Ovary (tissue), 9 donors: Measurements from ENCODE around the gene POLR2J. TPM values are rescaled to one million over a fixed set of nuclear protein-coding genes. Genes with fewer than 3 reads are reported as not detected.

Source experiments
- DNase-seq, 5 donors: peaks; one replicate each; pipeline ENCODE4 v3.0.0-alpha.2; 2019 to 2020
- H3K27ac ChIP-seq, 2 donors: fragments of 200-600 bp; one replicate each; pipeline versions ENCODE4 v1.5.1 to v1.8.0; 2019 to 2022
- H3K27me3 ChIP-seq: fragments of 200-600 bp; one replicate; pipeline ENCODE4 v1.8.0; 2022
- H3K36me3 ChIP-seq: fragments of 200-600 bp; sonication (generic); one replicate; pipeline ENCODE4 v1.5.1; 2019
- H3K4me1 ChIP-seq: one replicate; pipeline ENCODE4 v1.8.1; 2013; ENCODE audit warnings: mild to moderate bottlenecking, moderate library complexity; ENCODE audit not compliant: insufficient read depth
- H3K4me3 ChIP-seq: fragments of 200-600 bp; sonication (generic); one replicate; pipeline ENCODE4 v1.5.1; 2017
- H3K9me3 ChIP-seq, 2 donors: fragments of 200-600 bp in 1 of 2; sonication (generic) in 1 of 2; one replicate each; pipeline versions ENCODE4 v1.5.1 to v1.8.1; 2013 to 2019; ENCODE audit warnings: mild to moderate bottlenecking in 1 of 2, moderate library complexity in 1 of 2
- EP300 ChIP-seq: sonication (generic); formaldehyde crosslinking; IDR thresholded peaks from one replicate; pipeline ENCODE4 v1.6.1; 2017; ENCODE audit warnings: antibody characterized with exemption
- POLR2A ChIP-seq: fragments of 450-650 bp; IDR thresholded peaks from one replicate; pipeline ENCODE4 v1.6.1; 2017; ENCODE audit warnings: antibody characterized with exemption, mild to moderate bottlenecking, moderate library complexity
- WGBS, 3 donors: extraction: QIAGEN DNeasy Blood & Tissue Kit in 1 of 3; methylation state at CpG; one replicate each; pipeline versions ENCODE4 v1.1.5 to v1.1.7; 2013 to 2017; 5-methylcytosine and 5-hydroxymethylcytosine counted together
- intact Hi-C, 4 donors: fragments of 100-400 bp; cut with DNase I; formaldehyde crosslinking; loops; one replicate each; pipeline versions ENCODE4 v1.11.0 to v1.15.1; 2022 to 2023
- polyA plus RNA-seq, 2 donors: library from polyadenylated mRNA; stranded (reverse); fragments of 200-250 nt in 1 of 2; fragments of 350-450 nt in 1 of 2; fragmentation: Illumina TruSeq in 1 of 2; extraction: RNeasy Lipid Tissue Mini Kit (QIAGEN cat#74804) in 1 of 2; gene quantifications; one replicate each; pipeline ENCODE4 v1.2.3, GENCODE V29; 2013 to 2014
- total RNA-seq, 7 donors: library from RNA; depleted of rRNA in 2 of 7; stranded (reverse); fragments of >200 nt in 2 of 7; fragmentation: NEBNext Ultra II Directional in 3 of 7; extraction: Animal tissue kit (Norgen Biotek cat#: 25700) in 3 of 7; gene quantifications; one replicate each; pipeline versions ENCODE4 v1.1.0 to v1.2.4, GENCODE V29; 2016 to 2023
- TF ChIP-seq, protein P1 (sequence below), 3 donors: fragments of 450-650 bp in 2 of 3; fragments of 200-600 bp in 1 of 3; IDR thresholded peaks; one replicate each; pipeline versions ENCODE4 v1.5.1 to v1.8.0; 2016 to 2022; ENCODE audit warnings: antibody characterized with exemption in 3 of 3, mild to moderate bottlenecking in 1 of 3
- donor health status: DM: no; HTN: no; CAD: no; lungs with moderate emphysema.
- donor health status: DM: no; HTN: no; CAD: no.
- donor health status: Bipolar disorder and iron deficiency.
- donor health status: DM: yes; HTN: yes; CAD: no.
- donor health status: DM: no; HTN: no; CAD: no.
- donor health status: DM: yes; HTN: yes; CAD: no.

The POLR2J gene
- total and polyA plus RNA-seq, 9 donors, result 17.7 to 77.1 (median 41.9) TPM

DNA sequence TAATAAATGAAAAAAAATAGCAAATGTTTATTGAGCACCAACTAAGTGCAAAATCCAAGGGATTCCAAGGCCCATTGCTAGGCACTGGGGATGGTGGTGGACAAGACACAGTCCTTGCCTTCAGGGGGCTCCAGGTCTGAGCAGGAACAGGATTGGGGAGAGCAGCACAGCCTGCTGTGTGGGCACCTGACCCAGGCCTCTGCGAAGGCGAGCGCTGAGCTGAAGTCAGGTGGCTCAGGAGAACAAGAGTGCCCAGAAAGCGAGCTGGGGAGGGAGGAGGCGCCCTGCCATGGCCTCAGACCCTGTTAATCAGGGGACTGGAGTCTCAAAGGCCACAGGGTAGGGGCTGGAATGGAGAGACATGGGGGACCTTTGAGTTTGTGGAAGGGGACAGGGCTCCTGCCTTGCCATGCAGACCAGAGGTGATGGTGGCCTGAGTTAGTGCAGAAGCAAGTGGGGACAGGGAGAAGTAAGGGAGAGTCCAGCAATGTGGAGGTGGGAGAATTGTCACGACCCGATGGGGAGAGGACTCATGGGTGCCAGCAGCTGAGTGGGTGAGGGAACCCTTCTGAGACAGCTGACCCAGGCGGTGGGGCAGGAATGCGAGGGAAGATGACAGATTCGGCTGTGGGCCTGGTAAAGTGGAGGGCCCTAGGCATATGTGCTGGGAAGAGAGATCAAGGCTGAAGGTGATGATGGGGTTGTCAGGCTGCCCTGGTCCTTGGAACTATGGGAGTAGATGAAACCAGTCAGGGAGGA lies 49.4 kb downstream of the POLR2J start:
- Histone ChIP-seq H3K36me3 (no peaks in the 10 kb centered on the region), H3K4me1 (peaks cover 3% of the 10 kb centered on the region), H3K4me3 (no peak overlapping the region), H3K27ac (no peak overlapping the region), H3K9me3 (no peaks in the 10 kb centered on the region), H3K27me3 (no peaks in the 10 kb centered on the region)
- intact Hi-C loops, result no loop called here
- 88 to 90% (median 89%) methylated on average over 10 of the region's 10 CpGs for WGBS, 3 donors
- DNase-seq, result no peak
- TF ChIP-seq, protein P1, sequence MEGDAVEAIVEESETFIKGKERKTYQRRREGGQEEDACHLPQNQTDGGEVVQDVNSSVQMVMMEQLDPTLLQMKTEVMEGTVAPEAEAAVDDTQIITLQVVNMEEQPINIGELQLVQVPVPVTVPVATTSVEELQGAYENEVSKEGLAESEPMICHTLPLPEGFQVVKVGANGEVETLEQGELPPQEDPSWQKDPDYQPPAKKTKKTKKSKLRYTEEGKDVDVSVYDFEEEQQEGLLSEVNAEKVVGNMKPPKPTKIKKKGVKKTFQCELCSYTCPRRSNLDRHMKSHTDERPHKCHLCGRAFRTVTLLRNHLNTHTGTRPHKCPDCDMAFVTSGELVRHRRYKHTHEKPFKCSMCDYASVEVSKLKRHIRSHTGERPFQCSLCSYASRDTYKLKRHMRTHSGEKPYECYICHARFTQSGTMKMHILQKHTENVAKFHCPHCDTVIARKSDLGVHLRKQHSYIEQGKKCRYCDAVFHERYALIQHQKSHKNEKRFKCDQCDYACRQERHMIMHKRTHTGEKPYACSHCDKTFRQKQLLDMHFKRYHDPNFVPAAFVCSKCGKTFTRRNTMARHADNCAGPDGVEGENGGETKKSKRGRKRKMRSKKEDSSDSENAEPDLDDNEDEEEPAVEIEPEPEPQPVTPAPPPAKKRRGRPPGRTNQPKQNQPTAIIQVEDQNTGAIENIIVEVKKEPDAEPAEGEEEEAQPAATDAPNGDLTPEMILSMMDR (IDR thresholded peaks at IDR 0.05), result no peak
- TF ChIP-seq POLR2A (no peak), EP300 (no peak)

DNA sequence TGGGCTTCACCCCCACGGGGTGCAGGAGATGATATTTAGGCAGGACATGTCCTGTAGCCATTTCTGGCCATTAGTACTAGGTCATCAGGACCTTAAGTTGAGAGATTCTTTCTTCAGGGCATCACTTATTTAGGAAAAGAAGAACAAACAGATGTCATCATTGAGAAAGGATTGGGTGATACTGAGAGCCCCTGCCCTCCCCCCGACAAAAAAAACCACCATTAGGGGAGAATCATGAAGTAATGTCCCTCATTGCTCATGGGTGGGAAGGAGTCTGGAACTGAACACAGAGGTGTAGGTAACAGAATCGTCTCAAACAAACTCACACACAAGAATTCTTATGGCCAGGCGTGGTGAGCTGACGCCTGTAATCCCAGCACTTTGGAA lies 51.7 kb downstream of the POLR2J start:
- Histone ChIP-seq H3K27me3 (no peaks in the 10 kb centered on the region), H3K27ac (no peak overlapping the region), H3K4me3 (no peak overlapping the region), H3K36me3 (no peaks in the 10 kb centered on the region), H3K9me3 (no peaks in the 10 kb centered on the region), H3K4me1 (no peaks in the 10 kb centered on the region)
- intact Hi-C loops, result no loop called here
- no peak for DNase-seq
- TF ChIP-seq EP300 (no peak), POLR2A (no peak)
- TF ChIP-seq, protein P1 (IDR thresholded peaks at IDR 0.05), result no peak
- 80 to 85% (median 83%) methylated on average over 5 of the region's 5 CpGs for WGBS, 3 donors

DNA sequence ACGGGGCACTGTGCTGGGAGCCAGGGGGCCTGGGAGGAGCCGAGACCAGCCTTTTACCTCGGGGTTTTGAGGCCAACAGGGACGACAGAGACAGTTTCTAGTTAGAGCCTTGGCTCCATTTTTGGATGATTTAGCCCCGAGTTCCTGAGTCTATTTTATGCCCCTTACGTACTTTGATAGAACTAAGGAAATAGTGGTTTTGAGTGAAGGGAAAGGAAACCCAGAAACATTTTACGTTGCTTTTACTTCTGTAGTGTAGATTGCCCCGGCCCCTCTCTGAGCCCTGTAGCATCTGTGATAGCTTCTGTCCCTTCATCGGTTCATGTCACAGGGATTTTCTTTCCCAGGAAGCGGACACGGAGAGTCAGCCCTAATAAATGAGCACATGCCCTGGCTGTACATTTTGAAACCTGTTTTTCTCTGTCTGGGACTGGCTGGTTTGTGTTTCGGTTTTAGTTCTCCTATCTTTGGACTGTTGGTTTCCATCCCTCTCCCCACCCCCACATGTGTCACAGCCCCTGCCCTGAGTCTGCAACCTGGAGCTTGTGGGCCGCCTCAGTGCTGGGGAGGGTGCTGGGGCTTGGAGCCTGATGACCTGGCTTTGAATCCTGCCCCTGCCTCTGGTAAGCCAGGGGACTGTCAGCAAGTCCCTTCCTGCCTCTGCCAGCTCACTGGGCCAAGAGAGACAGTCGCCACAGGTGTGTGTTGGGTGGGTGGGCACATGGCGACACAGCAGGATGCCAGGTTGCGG lies 52.3 kb downstream of the POLR2J start:
- intact Hi-C loops, result no loop called here
- 85 to 88% (median 87%) methylated on average over 16 of the region's 16 CpGs for WGBS, 3 donors
- TF ChIP-seq POLR2A (no peak), EP300 (no peak)
- TF ChIP-seq, protein P1 (IDR thresholded peaks at IDR 0.05), result no peak
- H3K9me3 ChIP-seq, result no peaks in the 10 kb centered on the region
- H3K27me3 ChIP-seq, result no peaks in the 10 kb centered on the region
- DNase-seq, result no peak
- H3K4me1 ChIP-seq, result no peaks in the 10 kb centered on the region
- no peaks in the 10 kb centered on the region for H3K36me3 ChIP-seq
- H3K4me3 ChIP-seq, result no peak overlapping the region
- no peak overlapping the region for H3K27ac ChIP-seq

DNA sequence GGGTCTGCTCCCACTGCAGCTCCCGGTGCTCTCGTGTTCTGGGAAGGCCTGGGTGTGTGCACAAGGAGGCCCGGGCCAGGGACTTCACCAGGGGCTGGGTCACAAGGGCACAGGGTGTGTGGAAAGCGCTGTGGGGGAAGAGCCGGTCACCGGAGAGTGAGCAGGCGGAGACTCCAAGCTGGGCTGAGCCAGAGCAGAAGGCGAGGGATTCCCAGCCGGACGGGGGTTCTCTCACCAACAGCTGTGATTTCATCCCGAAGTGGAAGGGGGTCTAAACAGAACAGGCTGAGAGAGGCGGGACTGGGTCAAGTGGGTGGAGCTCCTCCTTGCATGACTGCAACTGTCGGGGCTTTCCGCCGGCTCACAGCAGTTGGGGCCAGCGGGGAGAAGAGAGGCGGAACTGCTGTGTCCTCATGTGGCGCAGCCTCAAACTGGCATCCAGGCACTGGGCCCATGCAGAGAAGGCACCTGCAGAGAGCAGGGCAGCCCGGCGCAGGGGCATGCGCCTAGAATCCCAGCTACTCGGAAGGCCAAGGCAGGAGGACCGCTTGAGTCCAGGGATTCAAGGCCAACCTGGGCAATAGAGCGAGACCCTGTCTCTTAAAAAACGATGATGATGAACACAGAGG lies 53.0 kb downstream of the POLR2J start:
- no peak overlapping the region for H3K4me3 ChIP-seq
- no peak for DNase-seq
- no peaks in the 10 kb centered on the region for H3K9me3 ChIP-seq
- 70 to 76% (median 73%) methylated on average over 25 of the region's 25 CpGs for WGBS, 3 donors
- H3K4me1 ChIP-seq, result no peaks in the 10 kb centered on the region
- H3K27ac ChIP-seq, result no peak overlapping the region
- intact Hi-C loops, result no loop called here
- TF ChIP-seq POLR2A (no peak), EP300 (no peak)
- TF ChIP-seq, protein P1 (IDR thresholded peaks at IDR 0.05), result no peak
- H3K36me3 ChIP-seq, result no peaks in the 10 kb centered on the region
- H3K27me3 ChIP-seq, result no peaks in the 10 kb centered on the region
